ENCODE measurements around the gene IRX6.

- TF ChIP-seq POLR2AphosphoS5 (IDR thresholded peaks at IDR 0.05; ENCODE audit: low read depth, low read length) (no peak), BRF2 (CRISPR knock-in tag; IDR thresholded peaks at IDR 0.05) (no peak)
Measured at GRCh38 chr16:55373489-55373832, 49.5 kb downstream of the IRX6 start.

All from HepG2 (cell line).